ENCODE data around the gene SOX10.

Gene SOX10

GRCh38 chr22:38016182-38017151 is 32.1 kb upstream of the SOX10 start:
- peak; percentile 61 for DNase-seq

GRCh38 chr22:38014083-38014482 is 29.7 kb upstream of the SOX10 start:
- DNase-seq, result no peak

GRCh38 chr22:38012604-38013072 is 28.3 kb upstream of the SOX10 start:
- DNase-seq, result no peak

- no peak for DNase-seq
These were observed 24.8 kb upstream of the SOX10 start for GRCh38 chr22:38009000-38009806.

GRCh38 chr22:38007330-38007902 is 23.1 kb upstream of the SOX10 start:
- DNase-seq, result no peak

GRCh38 chr22:38006906-38007305 is 22.6 kb upstream of the SOX10 start:
- no peak for DNase-seq

- no peak for DNase-seq
These were observed 21.6 kb upstream of the SOX10 start for GRCh38 chr22:38005943-38006342.

- no peak for DNase-seq
These were observed 15.4 kb upstream of the SOX10 start for GRCh38 chr22:37999640-38000272.

- DNase-seq, result no peak
These were observed 14.9 kb upstream of the SOX10 start for GRCh38 chr22:37999236-37999635.

GRCh38 chr22:37998543-37998942 is 14.2 kb upstream of the SOX10 start:
- no peak for DNase-seq

- DNase-seq, result no peak
These were observed 12.3 kb upstream of the SOX10 start for GRCh38 chr22:37996515-37997246.

GRCh38 chr22:37996079-37996478 is 11.7 kb upstream of the SOX10 start:
- DNase-seq, result no peak

- no peak for DNase-seq
These were observed 11.1 kb upstream of the SOX10 start for GRCh38 chr22:37995460-37995859.

- DNase-seq, result no peak
These were observed 10.6 kb upstream of the SOX10 start for GRCh38 chr22:37994982-37995381.

- no peak for DNase-seq
These were observed 9.7 kb upstream of the SOX10 start for GRCh38 chr22:37994049-37994448.

GRCh38 chr22:37991731-37992442 is 7.5 kb upstream of the SOX10 start:
- no peak for DNase-seq

- no peak for DNase-seq
These were observed 6.5 kb upstream of the SOX10 start for GRCh38 chr22:37990862-37991261.

- DNase-seq, result no peak
These were observed 5.9 kb upstream of the SOX10 start for GRCh38 chr22:37990301-37990700.

GRCh38 chr22:37989146-37990045 is 5.0 kb upstream of the SOX10 start:
- DNase-seq, result no peak

GRCh38 chr22:37986371-37986770 is 2.0 kb upstream of the SOX10 start:
- DNase-seq, result no peak
